Mucosa of descending colon (tissue), 3 donors: ENCODE measurements around the gene ATP8A1. TPM values are rescaled to one million over a fixed set of nuclear protein-coding genes. Genes with fewer than 3 reads are reported as not detected.

Source experiments
- ATAC-seq: fragments of 200-7000 bp; cut with Tn5 transposase; one replicate; pipeline ENCODE4 v1.9.1; 2020; ENCODE audit warnings: mild to moderate bottlenecking, moderate library complexity
- DNase-seq, 3 donors: peaks; one replicate each; pipeline ENCODE4 v3.0.0-alpha.2; 2020
- H3K36me3 ChIP-seq: fragments of 200-600 bp; one replicate; pipeline ENCODE4 v1.8.0; 2021; ENCODE audit warnings: low read depth, mild to moderate bottlenecking
- H3K4me1 ChIP-seq: fragments of 200-600 bp; one replicate; pipeline ENCODE4 v1.8.0; 2021; ENCODE audit warnings: low read depth, mild to moderate bottlenecking
- H3K4me3 ChIP-seq: fragments of 200-600 bp; one replicate; pipeline ENCODE4 v1.8.0; 2021; ENCODE audit warnings: mild to moderate bottlenecking
- H3K9me3 ChIP-seq: fragments of 200-600 bp; one replicate; pipeline ENCODE4 v1.8.0; 2021; ENCODE audit warnings: mild to moderate bottlenecking
- CTCF ChIP-seq: fragments of 200-600 bp; IDR thresholded peaks from one replicate; pipeline ENCODE4 v1.8.0; 2022; ENCODE audit warnings: antibody characterized with exemption, mild to moderate bottlenecking
- intact Hi-C, 2 donors: fragments of 100-400 bp; cut with DNase I in 1 of 2; cut with micrococcal nuclease in 1 of 2; formaldehyde crosslinking; loops; one replicate each; pipeline versions ENCODE4 v1.11.0 to v1.11.1; 2022; cut with DNase I, micrococcal nuclease
- total RNA-seq, 3 donors: library from RNA; stranded (reverse); fragmentation: NEBNext Ultra II Directional in 2 of 3; extraction: Animal tissue kit (Norgen Biotek cat#: 25700) in 2 of 3; gene quantifications; one replicate each; pipeline versions ENCODE4 v1.2.1 to v1.2.4, GENCODE V29; 2021 to 2023
- donor health status: DM: no; HTN: no; CAD: no; lungs with moderate emphysema.
- donor health status: DM: no; HTN: no; CAD: no.
- donor health status: DM: no; HTN: yes; CAD: no.

The ATP8A1 gene
- total RNA-seq, 3 donors from 2014 or later = 40.3 to 92.0 (median 41.1) TPM

- DNase-seq (no peak), ATAC-seq (no peak)
- Histone ChIP-seq H3K9me3 (no peaks in the 10 kb centered on the region), H3K4me1 (no peaks in the 10 kb centered on the region), H3K36me3 (no peaks in the 10 kb centered on the region), H3K4me3 (no peak overlapping the region)
- intact Hi-C loops = no loop called here
- no peak for TF ChIP-seq CTCF
These were observed 107.0 kb downstream of the ATP8A1 start for GRCh38 chr4:42549896-42550295.

GRCh38 chr4:42547805-42548204 is 109.1 kb downstream of the ATP8A1 start:
- Histone ChIP-seq H3K4me1 (no peaks in the 10 kb centered on the region), H3K4me3 (no peak overlapping the region), H3K36me3 (no peaks in the 10 kb centered on the region), H3K9me3 (no peaks in the 10 kb centered on the region)
- ATAC-seq (no peak), DNase-seq (no peak)
- intact Hi-C loops = no loop called here
- TF ChIP-seq CTCF = no peak

- no peaks in the 10 kb centered on the region for H3K36me3 ChIP-seq
- ATAC-seq = no peak
- H3K4me1 ChIP-seq = peaks cover 7% of the 10 kb centered on the region
- DNase-seq = no peak
- no peak overlapping the region for H3K4me3 ChIP-seq
- no peak for TF ChIP-seq CTCF
- no peaks in the 10 kb centered on the region for H3K9me3 ChIP-seq
- intact Hi-C loops = no loop called here
These were observed 113.1 kb downstream of the ATP8A1 start for GRCh38 chr4:42543762-42544161.

- intact Hi-C loops = no loop called here
- H3K36me3 ChIP-seq = no peaks in the 10 kb centered on the region
- no peaks in the 10 kb centered on the region for H3K9me3 ChIP-seq
- no peak for TF ChIP-seq CTCF
- no peak overlapping the region for H3K4me3 ChIP-seq
- H3K4me1 ChIP-seq = peaks cover 7% of the 10 kb centered on the region
- ATAC-seq (no peak), DNase-seq (no peak)
These were observed 113.8 kb downstream of the ATP8A1 start for GRCh38 chr4:42543126-42543525.

GRCh38 chr4:42541647-42542046 is 115.3 kb downstream of the ATP8A1 start:
- Histone ChIP-seq H3K4me3 (no peak overlapping the region), H3K9me3 (no peaks in the 10 kb centered on the region), H3K4me1 (peaks cover 7% of the 10 kb centered on the region), H3K36me3 (no peaks in the 10 kb centered on the region)
- DNase-seq (peak in 1 of 3 donors; percentile 39), ATAC-seq (peak; percentile 94)
- TF ChIP-seq CTCF = no peak
- intact Hi-C loops = no loop called here

GRCh38 chr4:42533042-42533441 is 123.9 kb downstream of the ATP8A1 start:
- Histone ChIP-seq H3K4me3 (no peak overlapping the region), H3K36me3 (no peaks in the 10 kb centered on the region), H3K9me3 (no peaks in the 10 kb centered on the region), H3K4me1 (peaks cover 5% of the 10 kb centered on the region)
- TF ChIP-seq CTCF = no peak
- ATAC-seq (no peak), DNase-seq (no peak)
- intact Hi-C loops = no loop called here
